Left ventricle myocardium superior (tissue), 1 donor: Measurements from ENCODE around the gene RSF1. TPM values are rescaled to one million over a fixed set of nuclear protein-coding genes. Genes with fewer than 3 reads are reported as not detected.

Experiments
- ATAC-seq: fragments of 200-7000 bp; cut with Tn5 transposase; one replicate; pipeline ENCODE4 v1.9.1; 2020; ENCODE audit warnings: mild to moderate bottlenecking, moderate library complexity
- DNase-seq: peaks from one replicate; pipeline ENCODE4 v3.0.0-alpha.2; 2020
- intact Hi-C: fragments of 100-400 bp; cut with micrococcal nuclease; formaldehyde crosslinking; loops from one replicate; pipeline ENCODE4 v1.11.0; 2022
- total RNA-seq: library from RNA; stranded (reverse); fragmentation: NEBNext Ultra II Directional; extraction: Animal tissue kit (Norgen Biotek cat#: 25700); gene quantifications from one replicate; pipeline ENCODE4 v1.2.1, GENCODE V29; 2021
- donor health status: DM: no; HTN: yes; CAD: no; lungs with severe emphysema.

RSF1 gene
- total RNA-seq, 1 donor from 2014 or later, result 42.7 TPM

- ATAC-seq (no peak), DNase-seq (no peak)
- intact Hi-C loops, result no loop called here
Measured at GRCh38 chr11:77761491-77761890, 59.0 kb downstream of the RSF1 start.

DNA sequence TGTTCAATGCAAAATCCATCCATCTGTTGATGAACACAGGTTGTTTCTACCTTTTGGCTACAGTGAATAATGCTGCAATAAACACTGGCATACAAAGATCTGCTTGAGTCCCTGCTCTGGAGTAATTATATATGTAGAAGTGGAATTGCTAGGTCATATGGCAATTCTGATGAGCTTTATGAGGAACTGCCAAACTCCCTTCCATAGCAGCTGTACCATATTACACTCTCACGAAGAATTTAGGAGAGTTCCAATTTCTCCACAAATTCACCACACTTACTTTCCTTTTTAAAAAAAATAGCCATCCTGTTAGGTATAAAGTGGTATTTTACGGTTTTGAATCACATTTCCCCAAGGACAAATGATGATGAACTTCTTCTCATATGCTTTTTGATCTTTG is 62.2 kb downstream of the RSF1 start:
- no peak for ATAC-seq
- DNase-seq, result no peak
- intact Hi-C loops, result no loop called here

DNA sequence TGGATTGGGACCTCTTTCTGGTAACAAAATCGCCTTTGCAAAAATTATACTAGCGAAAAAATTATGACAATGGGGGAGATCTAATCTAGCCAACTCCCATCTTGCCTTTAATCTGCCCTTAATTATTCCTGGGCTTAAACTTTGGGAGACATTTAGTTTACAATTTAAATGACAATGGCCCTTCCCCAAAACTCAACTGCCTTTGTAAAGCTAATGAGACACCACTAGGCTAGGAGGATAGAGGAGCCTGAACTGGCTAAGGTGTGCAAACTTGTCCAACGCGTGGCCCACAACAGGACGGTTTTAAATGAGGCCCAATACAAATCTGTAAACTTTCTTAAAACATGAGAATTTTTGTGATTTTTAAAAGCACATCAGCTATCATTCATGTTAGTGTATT is 67.3 kb downstream of the RSF1 start:
- ATAC-seq (no peak), DNase-seq (no peak)
- intact Hi-C loops, result no loop called here

GRCh38 chr11:77752516-77752915 is 68.0 kb downstream of the RSF1 start:
- ATAC-seq, result peak; percentile 97
- peak; percentile 43 for DNase-seq
- intact Hi-C loops, result no loop called here

GRCh38 chr11:77750394-77751156 is 69.9 kb downstream of the RSF1 start:
- intact Hi-C loops, result no loop called here
- ATAC-seq (no peak), DNase-seq (no peak)

DNA sequence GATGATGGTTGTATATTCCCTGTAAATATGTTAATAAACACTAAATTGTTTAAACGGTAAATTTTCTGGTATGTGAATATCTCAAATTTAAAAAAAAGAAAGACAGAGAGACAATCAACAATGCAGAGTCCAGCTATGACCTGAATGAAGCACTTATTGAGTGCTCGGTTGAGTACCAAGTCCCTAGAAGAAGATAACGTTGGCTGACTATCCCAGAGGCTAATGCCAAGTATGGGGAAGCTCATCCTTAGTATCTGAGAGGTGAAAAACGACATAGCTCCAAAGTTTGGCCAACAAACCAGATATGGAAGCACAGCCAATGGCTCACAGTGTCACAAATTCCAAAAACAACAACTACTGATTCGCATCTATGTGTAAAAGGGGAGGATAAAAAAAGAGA is 71.3 kb downstream of the RSF1 start:
- DNase-seq (no peak), ATAC-seq (peak; percentile 43)
- intact Hi-C loops, result no loop called here

GRCh38 chr11:77748266-77748665 is 72.3 kb downstream of the RSF1 start:
- no peak for ATAC-seq
- intact Hi-C loops, result no loop called here
- no peak for DNase-seq

- ATAC-seq, result no peak
- DNase-seq, result no peak
- intact Hi-C loops, result no loop called here
Measured at GRCh38 chr11:77747381-77747969, 73.0 kb downstream of the RSF1 start.

- intact Hi-C loops, result no loop called here
- DNase-seq, result no peak
- ATAC-seq, result no peak
Measured at GRCh38 chr11:77736473-77736872, 84.0 kb downstream of the RSF1 start.

DNA sequence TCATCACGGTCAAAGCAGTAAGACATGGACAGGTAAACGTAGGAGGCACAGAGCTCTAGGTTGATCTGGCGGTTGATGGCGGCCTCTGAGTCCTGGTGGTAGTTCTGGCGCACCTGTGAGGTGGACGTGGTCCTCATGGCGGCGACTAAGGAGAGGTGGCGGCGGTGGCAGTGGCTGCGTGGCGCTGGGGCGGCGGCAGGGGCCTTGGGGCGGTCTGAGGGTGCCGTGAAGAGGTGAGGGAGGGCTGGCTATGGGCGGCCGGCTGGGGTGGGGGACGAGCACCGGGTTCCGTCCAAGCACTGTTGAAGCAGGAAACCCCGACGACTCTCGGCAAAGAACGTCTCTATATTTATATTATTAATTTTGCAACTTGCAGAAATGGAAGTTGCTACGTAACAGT is 85.6 kb downstream of the RSF1 start:
- ATAC-seq (no peak), DNase-seq (no peak)
- intact Hi-C loops, result no loop called here

- ATAC-seq (no peak), DNase-seq (no peak)
- intact Hi-C loops, result no loop called here
Measured at GRCh38 chr11:77732143-77732542, 88.4 kb downstream of the RSF1 start.

- DNase-seq (no peak), ATAC-seq (no peak)
- intact Hi-C loops, result no loop called here
Measured at GRCh38 chr11:77730789-77731188, 89.7 kb downstream of the RSF1 start.

- intact Hi-C loops, result no loop called here
- ATAC-seq (no peak), DNase-seq (no peak)
Measured at GRCh38 chr11:77729063-77729462, 91.5 kb downstream of the RSF1 start.

DNA sequence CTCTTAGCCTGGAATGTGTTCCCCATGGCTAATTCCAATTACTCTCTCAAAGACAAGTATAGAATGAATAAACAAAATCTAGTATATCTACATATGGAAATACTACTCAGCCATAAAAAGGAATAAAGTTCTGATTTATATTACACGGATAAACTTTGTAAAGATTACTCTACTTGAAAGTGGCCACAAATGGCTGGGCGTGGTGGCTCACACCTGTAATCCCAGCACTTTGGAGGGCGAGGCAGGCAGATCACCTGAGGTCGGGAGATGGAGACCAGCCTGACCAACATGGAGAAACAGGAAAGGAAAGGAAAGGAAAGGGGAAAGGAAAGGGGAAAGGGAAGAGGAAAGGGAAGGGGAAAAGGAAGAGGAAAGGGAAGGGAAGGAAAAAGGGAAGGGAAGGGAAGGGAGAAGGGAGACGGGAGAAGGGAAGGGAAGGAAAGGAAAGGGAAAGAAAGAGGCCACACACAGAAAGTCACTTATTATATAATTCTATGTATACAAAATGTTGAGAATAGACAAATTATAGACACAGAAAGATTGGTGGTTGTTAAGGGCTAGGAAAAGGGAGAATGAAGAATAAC is 92.2 kb downstream of the RSF1 start:
- intact Hi-C loops, result no loop called here
- ATAC-seq, result no peak
- DNase-seq, result no peak

DNA sequence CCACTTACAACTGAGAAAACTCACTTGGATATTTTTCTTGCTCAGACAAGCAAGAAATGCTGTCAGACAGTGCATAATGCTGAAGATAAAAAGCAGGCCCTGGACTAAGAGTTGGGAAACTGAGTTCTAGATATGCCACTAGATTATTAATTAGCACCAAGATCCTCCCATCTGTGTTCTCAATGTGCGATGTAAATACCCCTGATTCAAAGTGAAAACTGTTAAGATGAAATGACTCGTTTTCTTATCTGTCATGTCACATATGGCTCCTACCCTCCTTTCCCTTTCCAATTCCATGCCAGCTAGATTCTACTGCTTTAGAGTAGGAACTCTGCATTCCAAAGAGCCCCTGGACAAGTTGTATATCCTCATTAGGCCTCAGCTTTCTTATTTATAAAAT is 94.0 kb downstream of the RSF1 start:
- no peak for ATAC-seq

DNA sequence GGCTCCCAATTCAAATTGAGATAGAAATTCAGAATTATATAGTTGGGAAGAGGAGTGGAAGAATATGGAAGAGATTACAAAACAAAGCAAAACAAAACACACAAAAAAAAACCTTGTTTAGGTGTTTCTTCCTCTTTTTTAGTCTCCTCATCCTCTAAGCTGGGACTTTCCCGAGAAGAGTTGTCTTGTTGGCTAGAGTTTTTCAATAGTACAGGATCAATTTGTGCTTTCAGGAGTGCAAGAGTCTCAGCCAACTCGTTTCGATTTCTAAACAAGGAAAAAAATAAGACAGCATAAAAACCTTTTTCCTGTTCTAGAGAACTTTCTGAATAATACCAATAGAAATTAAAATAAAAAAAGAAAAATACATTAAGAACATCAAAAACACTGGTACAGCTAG is 95.1 kb downstream of the RSF1 start:
- intact Hi-C loops, result no loop called here
- ATAC-seq (no peak), DNase-seq (no peak)

More for the DNA sequence above, 94.0 kb downstream of the RSF1 start:
- no peak for DNase-seq
- intact Hi-C loops, result no loop called here

GRCh38 chr11:77724636-77725035 is 95.9 kb downstream of the RSF1 start:
- DNase-seq (no peak), ATAC-seq (no peak)
- intact Hi-C loops, result no loop called here

- DNase-seq, result no peak
- intact Hi-C loops, result no loop called here
- ATAC-seq, result no peak
Measured at GRCh38 chr11:77723024-77723423, 97.5 kb downstream of the RSF1 start.

GRCh38 chr11:77710358-77710757 is 110.2 kb downstream of the RSF1 start:
- ATAC-seq, result no peak
- intact Hi-C loops, result no loop called here
- no peak for DNase-seq

DNA sequence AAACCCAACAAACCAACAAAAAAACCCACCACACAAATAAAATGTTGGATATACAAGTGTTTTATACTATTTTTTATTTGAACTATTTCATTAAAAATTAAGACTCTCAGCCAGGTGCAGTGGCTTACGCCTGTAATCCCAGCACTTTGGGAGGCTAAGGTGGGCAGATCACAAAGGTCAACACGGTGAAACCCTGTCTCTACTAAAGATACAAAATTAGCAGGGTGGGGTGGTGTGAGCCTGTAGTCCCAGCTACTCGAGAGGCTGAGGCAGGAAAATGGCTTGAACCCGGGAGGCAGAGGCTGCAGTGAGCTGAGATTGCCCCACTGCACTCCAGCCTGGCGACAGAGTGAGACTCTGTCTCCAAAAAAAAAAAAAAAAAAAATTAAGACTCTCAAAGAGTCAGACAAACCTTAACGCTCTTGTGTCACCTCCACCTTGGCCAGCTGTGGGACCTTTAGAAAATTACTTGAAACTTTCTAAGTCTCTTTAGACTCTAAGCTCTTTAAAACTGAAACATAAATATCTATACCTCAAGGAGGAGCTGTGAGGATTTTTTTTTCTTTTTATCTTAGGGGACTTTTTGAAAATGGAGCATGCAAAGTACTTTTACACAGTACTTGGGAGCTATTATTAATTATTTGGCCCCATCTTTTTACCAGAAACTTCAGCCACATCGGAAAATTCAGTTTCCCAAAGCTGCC is 114.5 kb downstream of the RSF1 start:
- DNase-seq (no peak), ATAC-seq (no peak)
- intact Hi-C loops, result no loop called here
